AML-193 (cell line): ENCODE measurements around the gene CSMD2.
A peak's percentile ranks its signal among the peaks of the same experiment; 100 is the strongest.

Source experiments
- DNase-seq, 2 experiments: peaks; one replicate each; lab custom pipeline; 2025; lab: John Stamatoyannopoulos, UW

Gene CSMD2

GRCh38 chr1:33635336-33636012 lies 529.6 kb downstream of the CSMD2 start:
- no peak for DNase-seq

GRCh38 chr1:33634806-33635205 lies 530.2 kb downstream of the CSMD2 start:
- DNase-seq = peak in 1 of 2 experiments; percentile 10

GRCh38 chr1:33634143-33634542 lies 530.9 kb downstream of the CSMD2 start:
- no peak for DNase-seq

- peak; percentile 61 to 74 for DNase-seq
Observed at GRCh38 chr1:33633019-33633801, 531.8 kb downstream of the CSMD2 start.

- DNase-seq = no peak
Observed at GRCh38 chr1:33630686-33631085, 534.3 kb downstream of the CSMD2 start.

GRCh38 chr1:33626801-33627200 lies 538.2 kb downstream of the CSMD2 start:
- no peak for DNase-seq

GRCh38 chr1:33624991-33625870 lies 539.8 kb downstream of the CSMD2 start:
- no peak for DNase-seq

GRCh38 chr1:33624261-33624990 lies 540.6 kb downstream of the CSMD2 start:
- DNase-seq = no peak

- no peak for DNase-seq
Observed at GRCh38 chr1:33623811-33624210, 541.2 kb downstream of the CSMD2 start.

GRCh38 chr1:33622757-33623156 lies 542.3 kb downstream of the CSMD2 start:
- DNase-seq = no peak

GRCh38 chr1:33618636-33619035 lies 546.4 kb downstream of the CSMD2 start:
- no peak for DNase-seq

- DNase-seq = no peak
Observed at GRCh38 chr1:33617451-33617850, 547.6 kb downstream of the CSMD2 start.

GRCh38 chr1:33616780-33617179 lies 548.2 kb downstream of the CSMD2 start:
- no peak for DNase-seq

- DNase-seq = no peak
Observed at GRCh38 chr1:33615546-33615945, 549.5 kb downstream of the CSMD2 start.

GRCh38 chr1:33610864-33611455 lies 554.1 kb downstream of the CSMD2 start:
- DNase-seq = no peak

GRCh38 chr1:33610391-33610790 lies 554.6 kb downstream of the CSMD2 start:
- DNase-seq = no peak

GRCh38 chr1:33609739-33610138 lies 555.3 kb downstream of the CSMD2 start:
- no peak for DNase-seq

GRCh38 chr1:33608825-33609400 lies 556.1 kb downstream of the CSMD2 start:
- no peak for DNase-seq

GRCh38 chr1:33607444-33608005 lies 557.5 kb downstream of the CSMD2 start:
- no peak for DNase-seq

GRCh38 chr1:33606272-33606671 lies 558.8 kb downstream of the CSMD2 start:
- DNase-seq = no peak

GRCh38 chr1:33602271-33602670 lies 562.8 kb downstream of the CSMD2 start:
- no peak for DNase-seq
